ENCODE data around the gene C9.
"Not testable (repeated sequence)": the region's sequence is repeated elsewhere in the genome, so short reads cannot be mapped to it uniquely, and the experiment has no call there.

Gene C9

DNA sequence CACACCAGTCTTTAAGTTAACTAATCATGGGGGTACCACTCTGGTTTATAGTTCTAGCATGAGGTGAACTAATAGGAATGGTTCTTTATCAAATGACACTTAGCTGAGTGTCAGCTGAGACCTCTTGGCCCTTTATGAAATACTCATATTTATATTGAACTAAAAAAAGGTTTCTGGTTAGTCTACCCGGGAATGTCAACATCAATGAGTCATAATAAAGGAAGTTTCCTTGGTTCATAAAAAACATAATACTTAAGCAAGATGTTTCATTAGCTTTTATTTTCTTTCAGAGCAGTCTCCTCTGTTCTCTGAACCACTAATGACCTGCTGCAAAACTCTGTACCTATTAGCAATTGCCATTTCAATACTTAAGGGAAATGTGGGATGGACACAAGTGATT is 46.8 kb upstream of the C9 start:
- H3K79me2 ChIP-seq (ENCODE audit: control insufficient read depth, low read length) = no peaks in the 10 kb centered on the region

DNA sequence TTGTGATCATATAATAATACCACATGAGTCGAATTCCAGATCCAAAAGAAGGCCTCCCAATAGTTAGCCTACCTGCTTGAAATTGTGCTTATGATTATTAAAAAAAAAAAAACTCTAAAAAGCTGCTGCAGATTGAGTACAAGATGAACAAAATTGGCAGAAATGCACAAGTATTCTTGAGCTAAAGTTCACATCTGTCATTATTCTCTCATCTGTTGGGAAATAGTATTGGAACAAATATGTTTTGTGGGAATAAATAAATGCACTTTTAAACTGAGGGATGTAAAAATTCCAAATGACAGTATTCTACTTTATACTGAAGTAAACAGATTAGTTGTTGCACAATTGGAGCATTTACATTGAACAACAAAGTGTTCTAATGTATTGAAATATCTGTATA is 44.7 kb upstream of the C9 start:
- H3K79me2 ChIP-seq (ENCODE audit: control insufficient read depth, low read length) = no peaks in the 10 kb centered on the region
- TF ChIP-seq, protein P1, sequence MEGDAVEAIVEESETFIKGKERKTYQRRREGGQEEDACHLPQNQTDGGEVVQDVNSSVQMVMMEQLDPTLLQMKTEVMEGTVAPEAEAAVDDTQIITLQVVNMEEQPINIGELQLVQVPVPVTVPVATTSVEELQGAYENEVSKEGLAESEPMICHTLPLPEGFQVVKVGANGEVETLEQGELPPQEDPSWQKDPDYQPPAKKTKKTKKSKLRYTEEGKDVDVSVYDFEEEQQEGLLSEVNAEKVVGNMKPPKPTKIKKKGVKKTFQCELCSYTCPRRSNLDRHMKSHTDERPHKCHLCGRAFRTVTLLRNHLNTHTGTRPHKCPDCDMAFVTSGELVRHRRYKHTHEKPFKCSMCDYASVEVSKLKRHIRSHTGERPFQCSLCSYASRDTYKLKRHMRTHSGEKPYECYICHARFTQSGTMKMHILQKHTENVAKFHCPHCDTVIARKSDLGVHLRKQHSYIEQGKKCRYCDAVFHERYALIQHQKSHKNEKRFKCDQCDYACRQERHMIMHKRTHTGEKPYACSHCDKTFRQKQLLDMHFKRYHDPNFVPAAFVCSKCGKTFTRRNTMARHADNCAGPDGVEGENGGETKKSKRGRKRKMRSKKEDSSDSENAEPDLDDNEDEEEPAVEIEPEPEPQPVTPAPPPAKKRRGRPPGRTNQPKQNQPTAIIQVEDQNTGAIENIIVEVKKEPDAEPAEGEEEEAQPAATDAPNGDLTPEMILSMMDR (IDR thresholded peaks at IDR 0.05; ENCODE audit: low read depth, low read length, poor library complexity, severe bottlenecking) = no peak
- no peak for TF ChIP-seq EZH2phosphoT487 (IDR thresholded peaks at IDR 0.05; ENCODE audit: borderline replicate concordance, low read length)
- no peaks in the 10 kb centered on the region for H3F3A ChIP-seq (ENCODE audit: control insufficient read depth, insufficient read depth)
- H3K4me2 ChIP-seq (ENCODE audit: low read length) = no peak overlapping the region
- H3K4me1 ChIP-seq (ENCODE audit: control insufficient read depth, low read length) = no peaks in the 10 kb centered on the region
- no peak overlapping the region for H3K27ac ChIP-seq (ENCODE audit: low read depth, low read length)
- no peak overlapping the region for H3K4me3 ChIP-seq (ENCODE audit: low read length)
- H3K27me3 ChIP-seq (ENCODE audit: control insufficient read depth, low read length) = no peaks in the 10 kb centered on the region
- H4K20me1 ChIP-seq (ENCODE audit: control insufficient read depth, insufficient read depth, low read depth, low read length) = no peaks in the 10 kb centered on the region
- no peaks in the 10 kb centered on the region for H3K9me3 ChIP-seq (ENCODE audit: control insufficient read depth, insufficient read depth, low read length)
- H3K9me2 ChIP-seq (replicated peaks; ENCODE audit: control insufficient read depth, low read length) = no peaks in the 10 kb centered on the region
- H3K36me3 ChIP-seq (ENCODE audit: control insufficient read depth, low read length) = no peaks in the 10 kb centered on the region

More for the DNA sequence above, 46.8 kb upstream of the C9 start:
- TF ChIP-seq EZH2phosphoT487 (IDR thresholded peaks at IDR 0.05; ENCODE audit: borderline replicate concordance, low read length) = no peak
- TF ChIP-seq, protein P1 (IDR thresholded peaks at IDR 0.05; ENCODE audit: low read depth, low read length, poor library complexity, severe bottlenecking) = no peak
- Histone ChIP-seq H3K4me1 (ENCODE audit: control insufficient read depth, low read length) (no peaks in the 10 kb centered on the region), H3K9me3 (ENCODE audit: control insufficient read depth, insufficient read depth, low read length) (no peaks in the 10 kb centered on the region), H3K36me3 (ENCODE audit: control insufficient read depth, low read length) (no peaks in the 10 kb centered on the region), H4K20me1 (ENCODE audit: control insufficient read depth, insufficient read depth, low read depth, low read length) (no peaks in the 10 kb centered on the region), H3K9me2 (replicated peaks; ENCODE audit: control insufficient read depth, low read length) (no peaks in the 10 kb centered on the region), H3K4me2 (ENCODE audit: low read length) (no peak overlapping the region), H3K4me3 (ENCODE audit: low read length) (no peak overlapping the region), H3K27ac (ENCODE audit: low read depth, low read length) (no peak overlapping the region), H3F3A (ENCODE audit: control insufficient read depth, insufficient read depth) (no peaks in the 10 kb centered on the region), H3K27me3 (ENCODE audit: control insufficient read depth, low read length) (no peaks in the 10 kb centered on the region)

DNA sequence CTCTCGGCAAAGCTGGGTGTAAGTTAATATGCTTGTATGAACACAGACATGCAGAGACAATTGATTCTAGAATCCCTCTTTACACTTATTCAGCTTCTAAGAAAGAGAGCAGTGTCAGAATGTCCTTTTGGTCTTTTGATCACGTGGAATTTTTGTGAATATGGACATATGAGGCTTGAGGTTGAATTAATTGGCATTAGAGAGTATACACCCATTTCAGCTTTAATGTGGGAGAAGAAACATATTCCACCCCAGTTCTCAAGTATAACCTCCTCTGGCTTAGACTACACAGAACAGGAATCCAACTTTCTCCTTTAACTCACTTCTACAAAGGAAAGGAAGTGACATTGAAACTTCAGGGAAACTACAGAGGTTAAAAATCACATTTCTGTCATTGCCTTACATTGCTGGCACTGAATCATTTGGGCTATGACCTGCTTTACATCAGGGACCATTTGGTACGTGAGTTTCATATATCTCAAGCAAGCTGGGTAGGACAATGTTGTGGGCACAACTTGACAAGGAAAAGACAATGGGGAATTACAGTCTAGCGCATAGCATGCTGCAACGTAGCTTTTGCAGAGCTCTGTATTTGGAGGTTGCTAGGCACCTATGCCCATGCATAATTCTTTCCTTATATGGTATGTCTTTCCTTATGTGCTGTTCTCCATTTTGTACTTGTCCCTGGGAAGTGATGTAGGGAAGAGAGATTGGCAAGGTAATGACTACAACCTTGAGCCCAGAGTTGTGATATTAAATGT is 41.0 kb upstream of the C9 start:
- TF ChIP-seq, protein P1 (IDR thresholded peaks at IDR 0.05; ENCODE audit: low read depth, low read length, poor library complexity, severe bottlenecking) = no peak
- TF ChIP-seq EZH2phosphoT487 (IDR thresholded peaks at IDR 0.05; ENCODE audit: borderline replicate concordance, low read length) = no peak
- Histone ChIP-seq H3K27me3 (ENCODE audit: control insufficient read depth, low read length) (no peaks in the 10 kb centered on the region), H3K4me1 (ENCODE audit: control insufficient read depth, low read length) (no peaks in the 10 kb centered on the region), H4K20me1 (ENCODE audit: control insufficient read depth, insufficient read depth, low read depth, low read length) (no peaks in the 10 kb centered on the region), H3K4me2 (ENCODE audit: low read length) (no peak overlapping the region), H3K79me2 (ENCODE audit: control insufficient read depth, low read length) (no peaks in the 10 kb centered on the region), H3K36me3 (ENCODE audit: control insufficient read depth, low read length) (no peaks in the 10 kb centered on the region), H3F3A (ENCODE audit: control insufficient read depth, insufficient read depth) (no peaks in the 10 kb centered on the region), H3K27ac (ENCODE audit: low read depth, low read length) (no peak overlapping the region), H3K9me2 (replicated peaks; ENCODE audit: control insufficient read depth, low read length) (no peaks in the 10 kb centered on the region), H3K4me3 (ENCODE audit: low read length) (no peak overlapping the region), H3K9me3 (ENCODE audit: control insufficient read depth, insufficient read depth, low read length) (no peaks in the 10 kb centered on the region)

DNA sequence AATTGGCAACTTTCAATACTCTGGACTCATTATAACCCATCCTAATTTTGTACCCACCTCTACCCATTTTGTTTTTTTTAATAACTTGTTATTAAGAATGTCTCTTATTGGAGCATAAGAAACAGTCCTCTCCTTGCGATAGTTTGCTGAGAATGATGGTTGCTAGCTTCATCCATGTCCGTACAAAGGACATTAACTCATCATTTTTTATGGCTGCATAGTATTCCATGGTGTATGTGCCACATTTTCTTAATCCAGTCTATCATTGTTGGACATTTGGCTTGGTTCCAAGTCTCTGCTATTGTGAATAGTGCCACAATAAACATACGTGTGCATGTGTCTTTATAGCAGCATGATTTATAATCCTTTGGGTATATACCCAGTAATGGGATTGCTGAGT is 39.5 kb upstream of the C9 start:
- not testable (repeated sequence) for H3K27me3 ChIP-seq (ENCODE audit: control insufficient read depth, low read length); H3F3A ChIP-seq (ENCODE audit: control insufficient read depth, insufficient read depth); H4K20me1 ChIP-seq (ENCODE audit: control insufficient read depth, insufficient read depth, low read depth, low read length); H3K9me2 ChIP-seq (replicated peaks; ENCODE audit: control insufficient read depth, low read length); H3K27ac ChIP-seq (ENCODE audit: low read depth, low read length); H3K79me2 ChIP-seq (ENCODE audit: control insufficient read depth, low read length); H3K9me3 ChIP-seq (ENCODE audit: control insufficient read depth, insufficient read depth, low read length); H3K4me1 ChIP-seq (ENCODE audit: control insufficient read depth, low read length); H3K36me3 ChIP-seq (ENCODE audit: control insufficient read depth, low read length); H3K4me3 ChIP-seq (ENCODE audit: low read length); H3K4me2 ChIP-seq (ENCODE audit: low read length)

DNA sequence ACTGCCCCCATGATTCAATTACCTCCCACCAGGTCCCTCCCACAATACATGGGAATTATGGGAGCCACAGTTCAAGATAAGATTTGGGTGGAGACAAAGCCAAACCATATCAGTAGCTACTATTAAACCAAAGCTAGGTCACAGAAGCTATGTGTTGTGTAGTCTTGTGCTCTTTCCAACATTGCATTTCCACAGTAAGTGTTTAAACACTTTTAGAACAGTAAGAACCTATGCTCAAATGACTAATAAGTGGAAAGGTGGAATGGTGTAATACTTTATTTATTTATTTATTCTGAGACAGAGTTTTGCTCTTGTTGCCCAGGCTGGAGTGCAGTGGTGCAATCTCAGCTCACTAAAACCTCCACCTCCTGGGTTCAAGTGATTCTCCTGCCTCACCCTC is 37.8 kb upstream of the C9 start:
- H3K27me3 ChIP-seq (ENCODE audit: control insufficient read depth, low read length); H3K27ac ChIP-seq (ENCODE audit: low read depth, low read length); H3K4me3 ChIP-seq (ENCODE audit: low read length); H3K9me2 ChIP-seq (replicated peaks; ENCODE audit: control insufficient read depth, low read length); H3K36me3 ChIP-seq (ENCODE audit: control insufficient read depth, low read length); H4K20me1 ChIP-seq (ENCODE audit: control insufficient read depth, insufficient read depth, low read depth, low read length); H3K9me3 ChIP-seq (ENCODE audit: control insufficient read depth, insufficient read depth, low read length); H3K4me1 ChIP-seq (ENCODE audit: control insufficient read depth, low read length); H3K4me2 ChIP-seq (ENCODE audit: low read length); H3K79me2 ChIP-seq (ENCODE audit: control insufficient read depth, low read length); H3F3A ChIP-seq (ENCODE audit: control insufficient read depth, insufficient read depth): not testable (repeated sequence)

Data from DOHH2 (cell line).